Progenitor cell of endocrine pancreas (in vitro differentiated cells): ENCODE data around the gene TMEM158. TPM values are rescaled to one million over a fixed set of nuclear protein-coding genes. Genes with fewer than 3 reads are reported as not detected.

Source experiments
- DNase-seq: peaks from one replicate; pipeline ENCODE4 v3.0.0; 2021; ENCODE audit warnings: low spot score; ENCODE audit not compliant: unreplicated experiment
- H3K27ac Mint-ChIP-seq: 2 replicates; pipeline ENCODE4 v1.8.0; 2021; ENCODE audit warnings: mild to moderate bottlenecking, moderate library complexity, mixed read lengths
- H3K27me3 Mint-ChIP-seq: 2 replicates; pipeline ENCODE4 v1.8.0; 2021; ENCODE audit warnings: mixed read lengths
- H3K36me3 Mint-ChIP-seq: 2 replicates; pipeline ENCODE4 v1.8.0; 2022; ENCODE audit warnings: mixed read lengths; ENCODE audit not compliant: insufficient read depth
- H3K4me1 Mint-ChIP-seq: 2 replicates; pipeline ENCODE4 v1.8.0; 2021; ENCODE audit warnings: low read depth, mixed read lengths
- H3K4me3 Mint-ChIP-seq: 2 replicates; pipeline ENCODE4 v1.8.0; 2021; ENCODE audit warnings: low read depth, mild to moderate bottlenecking, moderate library complexity, mixed read lengths
- H3K9me3 Mint-ChIP-seq: 2 replicates; pipeline ENCODE4 v1.8.0; 2021; ENCODE audit warnings: low read depth, mixed read lengths
- CTCF ChIP-seq: fragments of 200-600 bp; sonication (generic); IDR thresholded peaks from one replicate; pipeline ENCODE4 v1.5.0; 2021; ENCODE audit warnings: antibody characterized with exemption, mild to moderate bottlenecking; ENCODE audit not compliant: unreplicated experiment
- total RNA-seq: library from RNA; stranded (reverse); gene quantifications from 2 replicates; pipeline ENCODE4 v1.2.1, GENCODE V29; 2021

TMEM158 gene
- total RNA-seq, 1 donor from 2014 or later: 4.9 TPM

- Mint-ChIP-seq H3K36me3 (no peaks in the 10 kb centered on the region), H3K4me3 (no peak overlapping the region), H3K27ac (no peak overlapping the region), H3K27me3 (peaks cover 12% of the 10 kb centered on the region), H3K9me3 (no peaks in the 10 kb centered on the region), H3K4me1 (peaks cover 11% of the 10 kb centered on the region)
- no peak for TF ChIP-seq CTCF
- no peak for DNase-seq
These were observed 46.9 kb downstream of the TMEM158 start for GRCh38 chr3:45179163-45179562.

- Mint-ChIP-seq H3K27ac (no peak overlapping the region), H3K9me3 (no peaks in the 10 kb centered on the region), H3K4me3 (no peak overlapping the region), H3K27me3 (peaks cover 12% of the 10 kb centered on the region), H3K4me1 (peaks cover 8% of the 10 kb centered on the region), H3K36me3 (no peaks in the 10 kb centered on the region)
- no peak for TF ChIP-seq CTCF
- DNase-seq: no peak
These were observed 47.7 kb downstream of the TMEM158 start for GRCh38 chr3:45178183-45179023.

GRCh38 chr3:45176912-45177311, 49.2 kb downstream of the TMEM158 start:
- Mint-ChIP-seq H3K4me1 (peaks cover 4% of the 10 kb centered on the region), H3K27ac (no peak overlapping the region), H3K9me3 (no peaks in the 10 kb centered on the region), H3K27me3 (peaks cover 12% of the 10 kb centered on the region), H3K4me3 (no peak overlapping the region), H3K36me3 (no peaks in the 10 kb centered on the region)
- no peak for TF ChIP-seq CTCF
- DNase-seq: no peak

Other genes with a start within 250 kb of the TMEM158 start
- gene CLEC3B, start 200.0 kb downstream of the TMEM158 start, total RNA-seq: not detected in 2 replicates
- gene CDCP1, start 79.9 kb downstream of the TMEM158 start, total RNA-seq: 10.1 and 15.3 TPM in 2 replicates
- gene LARS2, start 162.3 kb upstream of the TMEM158 start, total RNA-seq: 30.0 and 32.3 TPM in 2 replicates